ENCODE measurements around the gene CTF1. TPM values are rescaled to one million over a fixed set of nuclear protein-coding genes. Genes with fewer than 3 reads are reported as not detected.
"Not testable (repeated sequence)": the region's sequence is repeated elsewhere in the genome, so short reads cannot be mapped to it uniquely, and the experiment has no call there.

Gene CTF1
- total RNA-seq, 1 donor from 2014 or later = 6.0 TPM

- Mint-ChIP-seq H3K4me1 (ENCODE audit: unreplicated experiment) (peaks cover 14% of the 10 kb centered on the region), H3K27me3 (ENCODE audit: unreplicated experiment) (no peaks in the 10 kb centered on the region), H3K4me3 (ENCODE audit: unreplicated experiment) (no peak overlapping the region), H3K36me3 (ENCODE audit: unreplicated experiment) (peaks cover 19% of the 10 kb centered on the region), H3K27ac (ENCODE audit: unreplicated experiment) (no peak overlapping the region), H3K9me3 (ENCODE audit: unreplicated experiment) (no peaks in the 10 kb centered on the region)
- no peak for DNase-seq (ENCODE audit: extremely low spot score, unreplicated experiment)
- no peak for TF ChIP-seq CTCF (IDR thresholded peaks at IDR 0.05)
Measured at GRCh38 chr16:30888856-30889499, 7.4 kb upstream of the CTF1 start.

- no peaks in the 10 kb centered on the region for H3K27me3 Mint-ChIP-seq (ENCODE audit: unreplicated experiment)
- no peak for TF ChIP-seq CTCF (IDR thresholded peaks at IDR 0.05)
- DNase-seq (ENCODE audit: extremely low spot score, unreplicated experiment) = no peak
- no peak overlapping the region for H3K4me3 Mint-ChIP-seq (ENCODE audit: unreplicated experiment)
- peaks cover 18% of the 10 kb centered on the region for H3K36me3 Mint-ChIP-seq (ENCODE audit: unreplicated experiment)
- no peaks in the 10 kb centered on the region for H3K9me3 Mint-ChIP-seq (ENCODE audit: unreplicated experiment)
- H3K27ac Mint-ChIP-seq (ENCODE audit: unreplicated experiment) = no peak overlapping the region
- peaks cover 15% of the 10 kb centered on the region for H3K4me1 Mint-ChIP-seq (ENCODE audit: unreplicated experiment)
Measured at GRCh38 chr16:30889721-30890120, 6.7 kb upstream of the CTF1 start.

GRCh38 chr16:30891043-30891823 lies 5.2 kb upstream of the CTF1 start:
- peaks cover 13% of the 10 kb centered on the region for H3K36me3 Mint-ChIP-seq (ENCODE audit: unreplicated experiment)
- not testable (repeated sequence) for H3K27me3 Mint-ChIP-seq (ENCODE audit: unreplicated experiment); H3K9me3 Mint-ChIP-seq (ENCODE audit: unreplicated experiment); DNase-seq (ENCODE audit: extremely low spot score, unreplicated experiment); H3K27ac Mint-ChIP-seq (ENCODE audit: unreplicated experiment)
- peaks cover 28% of the 10 kb centered on the region for H3K4me1 Mint-ChIP-seq (ENCODE audit: unreplicated experiment)
- peak overlapping the region; percentile 45 for H3K4me3 Mint-ChIP-seq (ENCODE audit: unreplicated experiment)

GRCh38 chr16:30892670-30893416 lies 3.6 kb upstream of the CTF1 start:
- DNase-seq (ENCODE audit: extremely low spot score, unreplicated experiment) = no peak
- peaks cover 11% of the 10 kb centered on the region for H3K36me3 Mint-ChIP-seq (ENCODE audit: unreplicated experiment)
- H3K27me3 Mint-ChIP-seq (ENCODE audit: unreplicated experiment) = no peaks in the 10 kb centered on the region
- H3K4me3 Mint-ChIP-seq (ENCODE audit: unreplicated experiment) = peak overlapping the region; percentile 79
- H3K27ac Mint-ChIP-seq (ENCODE audit: unreplicated experiment) = peak overlapping the region; percentile 76
- TF ChIP-seq CTCF (IDR thresholded peaks at IDR 0.05) = no peak
- no peaks in the 10 kb centered on the region for H3K9me3 Mint-ChIP-seq (ENCODE audit: unreplicated experiment)
- H3K4me1 Mint-ChIP-seq (ENCODE audit: unreplicated experiment) = peaks cover 38% of the 10 kb centered on the region

GRCh38 chr16:30893417-30893743 lies 3.0 kb upstream of the CTF1 start:
- DNase-seq (ENCODE audit: extremely low spot score, unreplicated experiment) = no peak
- H3K4me1 Mint-ChIP-seq (ENCODE audit: unreplicated experiment) = peaks cover 38% of the 10 kb centered on the region

More at GRCh38 chr16:30893417-30893743, 3.0 kb upstream of the CTF1 start:
- no peak for TF ChIP-seq CTCF (IDR thresholded peaks at IDR 0.05)
- no peaks in the 10 kb centered on the region for H3K27me3 Mint-ChIP-seq (ENCODE audit: unreplicated experiment)
- H3K27ac Mint-ChIP-seq (ENCODE audit: unreplicated experiment) = peak overlapping the region; percentile 76
- H3K36me3 Mint-ChIP-seq (ENCODE audit: unreplicated experiment) = peaks cover 11% of the 10 kb centered on the region
- H3K9me3 Mint-ChIP-seq (ENCODE audit: unreplicated experiment) = no peaks in the 10 kb centered on the region
- H3K4me3 Mint-ChIP-seq (ENCODE audit: unreplicated experiment) = peak overlapping the region; percentile 79

All from osteocyte (in vitro differentiated cells).